Esophagus squamous epithelium (tissue), 5 donors: ENCODE results near the gene TUBGCP2. TPM values are rescaled to one million over a fixed set of nuclear protein-coding genes. Genes with fewer than 3 reads are reported as not detected.

Experiments used
- DNase-seq: peaks from one replicate; lab custom pipeline; 2025; lab: John Stamatoyannopoulos, UW
- H3K27ac ChIP-seq, 4 donors: fragments of 200-600 bp; sonication (generic); one replicate each; pipeline ENCODE4 v1.5.1; 2016 to 2019; ENCODE audit warnings: mild to moderate bottlenecking in 1 of 4
- H3K27me3 ChIP-seq, 4 donors: fragments of 200-600 bp; sonication (generic); 1 replicate in 3 of 4; 2 replicates in 1 of 4; pipeline versions ENCODE4 v1.5.1 to v1.6.0; 2017 to 2021; ENCODE audit warnings: antibody characterized with exemption in 1 of 4
- H3K36me3 ChIP-seq, 3 donors: fragments of 200-600 bp; sonication (generic); one replicate each; pipeline ENCODE4 v1.5.1; 2016 to 2019
- H3K4me1 ChIP-seq, 3 donors: fragments of 200-600 bp; sonication (generic); one replicate each; pipeline ENCODE4 v1.5.1; 2017 to 2019
- H3K4me3 ChIP-seq, 4 donors: fragments of 200-600 bp; sonication (generic); 1 replicate in 3 of 4; 2 replicates in 1 of 4; pipeline ENCODE4 v1.5.1; 2016 to 2019; ENCODE audit warnings: mild to moderate bottlenecking in 2 of 4, moderate library complexity in 1 of 4
- H3K9me3 ChIP-seq, 3 donors: fragments of 200-600 bp; sonication (generic); one replicate each; pipeline ENCODE4 v1.5.1; 2016 to 2019
- CTCF ChIP-seq, 6 experiments: fragments of 450-650 bp in 4 of 6; fragments of 200-600 bp in 2 of 6; sonication (generic) in 2 of 6; IDR thresholded peaks; one replicate each; pipeline ENCODE4 v1.5.1; 2016 to 2019; ENCODE audit warnings: antibody characterized with exemption in 6 of 6, mild to moderate bottlenecking in 4 of 6, moderate library complexity in 4 of 6
- POLR2A ChIP-seq, 4 donors: fragments of 450-650 bp; IDR thresholded peaks; one replicate each; pipeline ENCODE4 v1.6.1; 2017; ENCODE audit warnings: antibody characterized with exemption in 4 of 4, mild to moderate bottlenecking in 4 of 4, moderate library complexity in 3 of 4
- WGBS, 2 donors: methylation state at CpG; one replicate each; pipeline ENCODE4 v1.1.5; 2018; 5-methylcytosine and 5-hydroxymethylcytosine counted together
- intact Hi-C: fragments of 100-400 bp; cut with DNase I; formaldehyde crosslinking; loops from one replicate; pipeline ENCODE4 v1.15.0; 2022
- total RNA-seq, 4 donors: library from RNA; depleted of rRNA; stranded (reverse); fragments of >200 nt; gene quantifications; one replicate each; pipeline ENCODE4 v1.1.0, GENCODE V29; 2016
- donor health status: DM: yes; HTN: yes; CAD: no.

TUBGCP2 gene
- total RNA-seq, 4 donors from 2014 or later: 28.4 to 44.4 (median 38.9) TPM

GRCh38 chr10:133336577-133337369 lies 28.1 kb upstream of the TUBGCP2 start, which contains the start of gene CALY:
Gene CALY, minus strand, starts transcription at chr10:133336896. Its CDS starts 7,907 bp downstream, at chr10:133328989.
- WGBS, 2 donors: 11 to 15% methylated on average over 10 to 16 of the region's 63 CpGs
- intact Hi-C loops: no loop called here
- Histone ChIP-seq H3K27me3 (peaks cover 8 to 92% (median 26%) of the 10 kb centered on the region in 4 donors), H3K36me3 (no peaks in the 10 kb centered on the region), H3K27ac (peak within 1 kb of the TSS in 1 of 4 donors; percentile 17), H3K4me3 (peak within 1 kb of the TSS; percentile 9 to 56 (median 38)), H3K9me3 (no peaks in the 10 kb centered on the region), H3K4me1 (peaks cover 18 to 25% (median 18%) of the 10 kb centered on the region in 3 donors)
- no peak for TF ChIP-seq CTCF (IDR thresholded peaks at IDR 0.05)
- TF ChIP-seq POLR2A (IDR thresholded peaks at IDR 0.05): no peak
- no peak for DNase-seq

GRCh38 chr10:133336118-133336576 lies 27.5 kb upstream of the TUBGCP2 start:
- Histone ChIP-seq H3K9me3 (no peaks in the 10 kb centered on the region), H3K4me1 (peaks cover 18 to 25% (median 18%) of the 10 kb centered on the region in 3 donors), H3K4me3 (peak overlapping the region in 3 of 4 donors; percentile 31 to 56 (median 45)), H3K36me3 (no peaks in the 10 kb centered on the region), H3K27me3 (peaks cover 8 to 92% (median 26%) of the 10 kb centered on the region in 4 donors), H3K27ac (peak overlapping the region in 1 of 4 donors; percentile 17)
- intact Hi-C loops: no loop called here
- no peak for TF ChIP-seq CTCF (IDR thresholded peaks at IDR 0.05)
- no peak for TF ChIP-seq POLR2A (IDR thresholded peaks at IDR 0.05)
- no peak for DNase-seq
- WGBS, 2 donors: 0% methylated on average over 3 of the region's 41 CpGs; no CpG with 5 or more reads in 1 of the 2 donors

GRCh38 chr10:133335246-133336117 lies 26.8 kb upstream of the TUBGCP2 start:
- TF ChIP-seq CTCF (IDR thresholded peaks at IDR 0.05): no peak
- no peak for TF ChIP-seq POLR2A (IDR thresholded peaks at IDR 0.05)
- Histone ChIP-seq H3K4me3 (peak overlapping the region; percentile 9 to 56 (median 38)), H3K9me3 (no peaks in the 10 kb centered on the region), H3K27ac (peak overlapping the region in 1 of 4 donors; percentile 17), H3K4me1 (peaks cover 18 to 25% (median 18%) of the 10 kb centered on the region in 3 donors), H3K36me3 (no peaks in the 10 kb centered on the region), H3K27me3 (peaks cover 8 to 91% (median 26%) of the 10 kb centered on the region in 4 donors)
- no peak for DNase-seq
- 1% methylated on average over 18 to 22 of the region's 75 CpGs for WGBS, 2 donors
- intact Hi-C loops: no loop called here

- no peak for DNase-seq
- Histone ChIP-seq H3K4me1 (peaks cover 18 to 30% (median 21%) of the 10 kb centered on the region in 3 donors), H3K36me3 (no peaks in the 10 kb centered on the region), H3K9me3 (no peaks in the 10 kb centered on the region), H3K4me3 (peak overlapping the region; percentile 9 to 56 (median 38)), H3K27me3 (peaks cover 8 to 87% (median 26%) of the 10 kb centered on the region in 4 donors), H3K27ac (no peak overlapping the region)
- no peak for TF ChIP-seq POLR2A (IDR thresholded peaks at IDR 0.05)
- TF ChIP-seq CTCF (IDR thresholded peaks at IDR 0.05): no peak
- intact Hi-C loops: no loop called here
- 27 to 34% methylated on average over 9 to 14 of the region's 51 CpGs for WGBS, 2 donors
These were observed 26.0 kb upstream of the TUBGCP2 start for GRCh38 chr10:133334503-133335245.
